Measurements from ENCODE around the gene FZD7.

FZD7 gene

GRCh38 chr2:202036601-202037037 is 3.0 kb downstream of the FZD7 start:
- peak in 1 of 51 donors; percentile 8 for DNase-seq

GRCh38 chr2:202037086-202037485 is 3.4 kb downstream of the FZD7 start:
- no peak for DNase-seq

GRCh38 chr2:202038471-202039277 is 5.0 kb downstream of the FZD7 start:
- DNase-seq = peak in 1 of 51 donors; percentile 3

GRCh38 chr2:202039278-202040078 is 5.8 kb downstream of the FZD7 start:
- DNase-seq = no peak

- no peak for DNase-seq
These were observed 6.6 kb downstream of the FZD7 start for GRCh38 chr2:202040079-202040844.

- DNase-seq = no peak
These were observed 8.8 kb downstream of the FZD7 start for GRCh38 chr2:202042444-202042843.

- DNase-seq = no peak
These were observed 9.8 kb downstream of the FZD7 start for GRCh38 chr2:202043475-202043874.

GRCh38 chr2:202044777-202045176 is 11.1 kb downstream of the FZD7 start:
- DNase-seq = no peak

- no peak for DNase-seq
These were observed 12.9 kb downstream of the FZD7 start for GRCh38 chr2:202046572-202046971.

GRCh38 chr2:202049092-202049728 is 15.6 kb downstream of the FZD7 start:
- no peak for DNase-seq

- no peak for DNase-seq
These were observed 16.2 kb downstream of the FZD7 start for GRCh38 chr2:202049840-202050239.

- no peak for DNase-seq
These were observed 17.0 kb downstream of the FZD7 start for GRCh38 chr2:202050652-202051051.

GRCh38 chr2:202051499-202052161 is 18.0 kb downstream of the FZD7 start:
- DNase-seq = peak in 8 of 51 donors; percentile 5 to 49 (median 12)

- DNase-seq = no peak
These were observed 18.6 kb downstream of the FZD7 start for GRCh38 chr2:202052235-202052634.

GRCh38 chr2:202054679-202055078 is 21.0 kb downstream of the FZD7 start:
- no peak for DNase-seq

GRCh38 chr2:202056611-202057010 is 23.0 kb downstream of the FZD7 start:
- DNase-seq = no peak

GRCh38 chr2:202060218-202060617 is 26.6 kb downstream of the FZD7 start:
- DNase-seq = no peak

GRCh38 chr2:202061695-202062094 is 28.0 kb downstream of the FZD7 start:
- DNase-seq = no peak

GRCh38 chr2:202064171-202064880 is 30.7 kb downstream of the FZD7 start:
- DNase-seq = peak in 23 of 51 donors; percentile 2 to 84 (median 30)

GRCh38 chr2:202064881-202065230 is 31.2 kb downstream of the FZD7 start:
- peak in 1 of 51 donors; percentile 54 for DNase-seq

Measured in hypothalamus (tissue), 51 donors.